Measurements from ENCODE around the gene LEPR. TPM values are rescaled to one million over a fixed set of nuclear protein-coding genes. Genes with fewer than 3 reads are reported as not detected.
"Not testable (repeated sequence)": the region's sequence is repeated elsewhere in the genome, so short reads cannot be mapped to it uniquely, and the experiment has no call there.

The LEPR gene
- total RNA-seq, 1 donor from 2014 or later, result 12.4 TPM

GRCh38 chr1:65444128-65444640 lies 23.7 kb downstream of the LEPR start:
- TF ChIP-seq CTCF (conservative IDR thresholded peaks at IDR 0.05; ENCODE audit: low read depth, low read length), result no peak
- no peak for DNase-seq (ENCODE audit: low read depth)
- no peak overlapping the region for H3K4me3 ChIP-seq (ENCODE audit: low read depth, low read length)

- no peak for TF ChIP-seq CTCF (conservative IDR thresholded peaks at IDR 0.05; ENCODE audit: low read depth, low read length)
- H3K4me3 ChIP-seq (ENCODE audit: low read depth, low read length), result no peak overlapping the region
- no peak for DNase-seq (ENCODE audit: low read depth)
Measured at GRCh38 chr1:65445837-65446236, 25.4 kb downstream of the LEPR start.

- no peak for DNase-seq (ENCODE audit: low read depth)
- TF ChIP-seq CTCF (conservative IDR thresholded peaks at IDR 0.05; ENCODE audit: low read depth, low read length), result peak; percentile 38
- no peak overlapping the region for H3K4me3 ChIP-seq (ENCODE audit: low read depth, low read length)
Measured at GRCh38 chr1:65449214-65449823, 28.9 kb downstream of the LEPR start.

GRCh38 chr1:65455678-65456077 lies 35.2 kb downstream of the LEPR start:
- H3K4me3 ChIP-seq (ENCODE audit: low read depth, low read length); DNase-seq (ENCODE audit: low read depth): not testable (repeated sequence)

- no peak overlapping the region for H3K4me3 ChIP-seq (ENCODE audit: low read depth, low read length)
- no peak for DNase-seq (ENCODE audit: low read depth)
- no peak for TF ChIP-seq CTCF (conservative IDR thresholded peaks at IDR 0.05; ENCODE audit: low read depth, low read length)
Measured at GRCh38 chr1:65456481-65456880, 36.0 kb downstream of the LEPR start.

GRCh38 chr1:65457868-65458267 lies 37.4 kb downstream of the LEPR start:
- no peak for DNase-seq (ENCODE audit: low read depth)
- no peak for TF ChIP-seq CTCF (conservative IDR thresholded peaks at IDR 0.05; ENCODE audit: low read depth, low read length)
- H3K4me3 ChIP-seq (ENCODE audit: low read depth, low read length), result no peak overlapping the region

GRCh38 chr1:65458730-65459396 lies 38.4 kb downstream of the LEPR start:
- no peak for TF ChIP-seq CTCF (conservative IDR thresholded peaks at IDR 0.05; ENCODE audit: low read depth, low read length)
- DNase-seq (ENCODE audit: low read depth), result no peak
- no peak overlapping the region for H3K4me3 ChIP-seq (ENCODE audit: low read depth, low read length)

Measured in epithelial cell of proximal tubule (primary cell).